HEK293 (cell line): ENCODE results near the gene ABHD10.
A peak's percentile ranks its signal among the peaks of the same experiment; 100 is the strongest.

Experiments used
- CTCF ChIA-PET: fragments of 350-600 bp; formaldehyde crosslinking; extraction: SDS; loops from one replicate; lab custom pipeline; 2021; ENCODE audit warnings: antibody characterized with exemption; lab: Yijun Ruan, JAX
- POLR2A ChIA-PET: fragments of 300-600 bp; formaldehyde crosslinking; extraction: SDS; loops from one replicate; lab custom pipeline; 2020; ENCODE audit warnings: antibody characterized with exemption, inconsistent platforms; lab: Yijun Ruan, JAX
- H3K27ac ChIP-seq: fragments of 200-500 bp; sonication (Bioruptor generic); 2 replicates; pipeline ENCODE4 v1.5.1; 2014; ENCODE audit warnings: low read depth, low read length, control low read depth, inconsistent platforms; ENCODE audit errors: extremely low read depth
- H3K36me3 ChIP-seq, 2 experiments: fragments of 200-500 bp in 1 of 2; sonication (Bioruptor generic) in 1 of 2; 1 replicate in 1 of 2; 2 replicates in 1 of 2; pipeline ENCODE4 v1.5.1; 2014 to 2017; ENCODE audit warnings: inconsistent platforms in 2 of 2, low read length in 2 of 2; ENCODE audit not compliant: control insufficient read depth in 2 of 2, insufficient read depth in 1 of 2
- H3K4me1 ChIP-seq: fragments of 200-500 bp; sonication (Bioruptor generic); 2 replicates; pipeline ENCODE4 v1.5.1; 2014; ENCODE audit warnings: mild to moderate bottlenecking, low read length, inconsistent platforms; ENCODE audit not compliant: control insufficient read depth, insufficient read depth
- H3K4me3 ChIP-seq: 2 replicates; pipeline ENCODE4 v1.5.1; 2011; ENCODE audit warnings: low read depth, mild to moderate bottlenecking, control low read depth, low read length, moderate library complexity
- H3K9me3 ChIP-seq: fragments of 200-500 bp; sonication (Bioruptor generic); 2 replicates; pipeline ENCODE4 v1.5.1; 2014; ENCODE audit warnings: low read depth, low read length, inconsistent platforms; ENCODE audit not compliant: control insufficient read depth, insufficient read depth
- EGR2 ChIP-seq: fragments of 450-650 bp; formaldehyde crosslinking; IDR thresholded peaks from 2 replicates; pipeline ENCODE4 v1.5.1; 2016; ENCODE audit warnings: low read depth, missing biosample characterization, missing genetic modification characterization
- FEZF1 ChIP-seq: fragments of 450-650 bp; formaldehyde crosslinking; IDR thresholded peaks from 2 replicates; pipeline ENCODE4 v1.5.1; 2016; ENCODE audit warnings: missing biosample characterization, missing genetic modification characterization
- SCRT2 ChIP-seq: fragments of 450-650 bp; formaldehyde crosslinking; IDR thresholded peaks from 2 replicates; pipeline ENCODE4 v1.5.1; 2016; ENCODE audit warnings: missing biosample characterization, missing genetic modification characterization
- SP3 ChIP-seq: fragments of 450-650 bp; formaldehyde crosslinking; IDR thresholded peaks from 2 replicates; pipeline ENCODE4 v1.5.1; 2016; ENCODE audit warnings: missing biosample characterization, missing genetic modification characterization
- ZBTB1 ChIP-seq: fragments of 450-650 bp; formaldehyde crosslinking; IDR thresholded peaks from 2 replicates; pipeline ENCODE4 v1.5.1; 2016; ENCODE audit warnings: missing biosample characterization, missing genetic modification characterization
- ZBTB17 ChIP-seq: fragments of 450-650 bp; formaldehyde crosslinking; IDR thresholded peaks from 2 replicates; pipeline ENCODE4 v1.5.1; 2016; ENCODE audit warnings: missing biosample characterization, missing genetic modification characterization
- ZEB2 ChIP-seq: fragments of 450-650 bp; formaldehyde crosslinking; IDR thresholded peaks from 2 replicates; pipeline ENCODE4 v1.5.1; 2016; ENCODE audit warnings: missing biosample characterization, missing genetic modification characterization
- ZNF169 ChIP-seq: fragments of 450-650 bp; formaldehyde crosslinking; IDR thresholded peaks from 2 replicates; pipeline ENCODE4 v1.5.1; 2016; ENCODE audit warnings: missing biosample characterization, missing genetic modification characterization
- ZNF366 ChIP-seq: fragments of 450-650 bp; formaldehyde crosslinking; conservative IDR thresholded peaks from 2 replicates; pipeline ENCODE4 v1.5.1; 2016; ENCODE audit warnings: missing biosample characterization, missing genetic modification characterization
- ZNF37A ChIP-seq: fragments of 450-650 bp; IDR thresholded peaks from 2 replicates; pipeline ENCODE4 v1.5.1; 2018; ENCODE audit warnings: missing biosample characterization, missing genetic modification characterization
- ZNF529 ChIP-seq: fragments of 450-650 bp; formaldehyde crosslinking; IDR thresholded peaks from 2 replicates; pipeline ENCODE4 v1.5.1; 2017; ENCODE audit warnings: missing genetic modification characterization, missing biosample characterization; ENCODE audit not compliant: insufficient replicate concordance
- ZNF530 ChIP-seq: fragments of 450-650 bp; formaldehyde crosslinking; IDR thresholded peaks from 2 replicates; pipeline ENCODE4 v1.5.1; 2016; ENCODE audit warnings: low read depth, missing biosample characterization, missing genetic modification characterization
- ZNF621 ChIP-seq: fragments of 450-650 bp; formaldehyde crosslinking; IDR thresholded peaks from 2 replicates; pipeline ENCODE4 v1.5.1; 2017; ENCODE audit warnings: missing biosample characterization, missing genetic modification characterization
- ZNF629 ChIP-seq: fragments of 450-650 bp; formaldehyde crosslinking; IDR thresholded peaks from 2 replicates; pipeline ENCODE4 v1.5.1; 2017; ENCODE audit warnings: missing biosample characterization, missing genetic modification characterization
- ZNF658 ChIP-seq: fragments of 450-650 bp; formaldehyde crosslinking; IDR thresholded peaks from 2 replicates; pipeline ENCODE4; 2016; ENCODE audit warnings: missing biosample characterization, missing genetic modification characterization
- ZNF670 ChIP-seq: fragments of 450-650 bp; formaldehyde crosslinking; IDR thresholded peaks from 2 replicates; pipeline ENCODE4 v1.5.1; 2016; ENCODE audit warnings: missing biosample characterization, missing genetic modification characterization, low read depth
- ZNF704 ChIP-seq: fragments of 450-650 bp; formaldehyde crosslinking; IDR thresholded peaks from 2 replicates; pipeline ENCODE4 v1.5.1; 2016; ENCODE audit warnings: missing biosample characterization, missing genetic modification characterization
- ZNF776 ChIP-seq: fragments of 450-650 bp; formaldehyde crosslinking; IDR thresholded peaks from 2 replicates; pipeline ENCODE4 v1.5.0; 2017; ENCODE audit warnings: missing biosample characterization, missing genetic modification characterization, borderline replicate concordance
- ZNF837 ChIP-seq: fragments of 450-650 bp; formaldehyde crosslinking; IDR thresholded peaks from 2 replicates; pipeline ENCODE4 v1.5.1; 2016; ENCODE audit warnings: missing biosample characterization, missing genetic modification characterization
- TF ChIP-seq, protein P1 (sequence below): fragments of 450-650 bp; formaldehyde crosslinking; IDR thresholded peaks from 2 replicates; pipeline ENCODE4 v1.5.1; 2016; ENCODE audit warnings: missing biosample characterization, missing genetic modification characterization
- TF ChIP-seq, protein P2 (sequence below): fragments of 450-650 bp; formaldehyde crosslinking; IDR thresholded peaks from 2 replicates; pipeline ENCODE4 v1.5.1; 2016; ENCODE audit warnings: missing biosample characterization, missing genetic modification characterization
- TF ChIP-seq, protein P3 (sequence below): fragments of 450-650 bp; formaldehyde crosslinking; IDR thresholded peaks from 2 replicates; pipeline ENCODE4; 2016; ENCODE audit warnings: missing biosample characterization, missing genetic modification characterization

The ABHD10 gene

GRCh38 chr3:111961461-111962164 is 17.2 kb upstream of the ABHD10 start:
- no peaks in the 10 kb centered on the region for H3K36me3 ChIP-seq
- ChIA-PET CTCF (interaction anchor here (0.6 to 1.2 kb wide), 2 partner anchors 98 to 292 kb away, joined by 3 read pairs; no protein-coding TSS in a partner anchor), POLR2A (no interaction called here)
- TF ChIP-seq ZNF530 (no peak), SCRT2 (tag by site-specific recombination) (peak; percentile 41; the same call in 1 of the 2 replicates), ZNF37A (tag by site-specific recombination) (no peak)
- H3K9me3 ChIP-seq, result no peaks in the 10 kb centered on the region
- peaks cover 4% of the 10 kb centered on the region for H3K4me1 ChIP-seq
- no peak overlapping the region for H3K27ac ChIP-seq
- no peak overlapping the region for H3K4me3 ChIP-seq

- Histone ChIP-seq H3K27ac (no peak overlapping the region), H3K9me3 (no peaks in the 10 kb centered on the region), H3K36me3 (no peaks in the 10 kb centered on the region), H3K4me1 (no peaks in the 10 kb centered on the region), H3K4me3 (no peak overlapping the region)
- TF ChIP-seq SP3 (0 out of 2 replicates have a peak, but pooled peaks have one; percentile 25), FEZF1 (tag by site-specific recombination) (no peak), ZNF658 (tag by site-specific recombination) (no peak), ZEB2 (tag by site-specific recombination) (0 out of 2 replicates have a peak, but pooled peaks have one; percentile 48), ZNF366 (0 out of 2 replicates have a peak, but pooled peaks have one; percentile 36), ZNF629 (0 out of 2 replicates have a peak, but pooled peaks have one; percentile 22), EGR2 (tag by site-specific recombination) (no peak)
- TF ChIP-seq, protein P1, sequence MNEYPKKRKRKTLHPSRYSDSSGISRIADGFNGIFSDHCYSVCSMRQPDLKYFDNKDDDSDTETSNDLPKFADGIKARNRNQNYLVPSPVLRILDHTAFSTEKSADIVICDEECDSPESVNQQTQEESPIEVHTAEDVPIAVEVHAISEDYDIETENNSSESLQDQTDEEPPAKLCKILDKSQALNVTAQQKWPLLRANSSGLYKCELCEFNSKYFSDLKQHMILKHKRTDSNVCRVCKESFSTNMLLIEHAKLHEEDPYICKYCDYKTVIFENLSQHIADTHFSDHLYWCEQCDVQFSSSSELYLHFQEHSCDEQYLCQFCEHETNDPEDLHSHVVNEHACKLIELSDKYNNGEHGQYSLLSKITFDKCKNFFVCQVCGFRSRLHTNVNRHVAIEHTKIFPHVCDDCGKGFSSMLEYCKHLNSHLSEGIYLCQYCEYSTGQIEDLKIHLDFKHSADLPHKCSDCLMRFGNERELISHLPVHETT (tag by site-specific recombination), result no peak
- POLR2A ChIA-PET, result no interaction called here
- CTCF ChIA-PET, result interaction anchor here (1.9 kb wide), 1 partner anchor 248 kb away, joined by 11 read pairs; no protein-coding TSS in a partner anchor
Measured at GRCh38 chr3:111963424-111963823, 15.4 kb upstream of the ABHD10 start.

GRCh38 chr3:111965484-111965883 is 13.3 kb upstream of the ABHD10 start:
- Histone ChIP-seq H3K36me3 (no peaks in the 10 kb centered on the region), H3K4me3 (no peak overlapping the region), H3K4me1 (no peaks in the 10 kb centered on the region), H3K27ac (no peak overlapping the region), H3K9me3 (no peaks in the 10 kb centered on the region)
- ChIA-PET CTCF (interaction anchor here (0.6 to 4.2 kb wide), 6 partner anchors 48 to 363 kb away, joined by 3 to 40 read pairs (median 4); no protein-coding TSS in a partner anchor), POLR2A (no interaction called here)
- TF ChIP-seq ZNF776 (tag by site-specific recombination) (no peak), ZNF621 (no peak), ZBTB17 (tag by site-specific recombination) (no peak), ZNF670 (tag by site-specific recombination) (no peak), ZNF529 (no peak), ZNF530 (no peak), ZNF169 (tag by site-specific recombination) (no peak), ZNF704 (tag by site-specific recombination) (no peak), ZBTB1 (tag by site-specific recombination) (no peak), ZNF837 (no peak)
- TF ChIP-seq, protein P2, sequence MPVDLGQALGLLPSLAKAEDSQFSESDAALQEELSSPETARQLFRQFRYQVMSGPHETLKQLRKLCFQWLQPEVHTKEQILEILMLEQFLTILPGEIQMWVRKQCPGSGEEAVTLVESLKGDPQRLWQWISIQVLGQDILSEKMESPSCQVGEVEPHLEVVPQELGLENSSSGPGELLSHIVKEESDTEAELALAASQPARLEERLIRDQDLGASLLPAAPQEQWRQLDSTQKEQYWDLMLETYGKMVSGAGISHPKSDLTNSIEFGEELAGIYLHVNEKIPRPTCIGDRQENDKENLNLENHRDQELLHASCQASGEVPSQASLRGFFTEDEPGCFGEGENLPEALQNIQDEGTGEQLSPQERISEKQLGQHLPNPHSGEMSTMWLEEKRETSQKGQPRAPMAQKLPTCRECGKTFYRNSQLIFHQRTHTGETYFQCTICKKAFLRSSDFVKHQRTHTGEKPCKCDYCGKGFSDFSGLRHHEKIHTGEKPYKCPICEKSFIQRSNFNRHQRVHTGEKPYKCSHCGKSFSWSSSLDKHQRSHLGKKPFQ, result no peak
- TF ChIP-seq, protein P3, sequence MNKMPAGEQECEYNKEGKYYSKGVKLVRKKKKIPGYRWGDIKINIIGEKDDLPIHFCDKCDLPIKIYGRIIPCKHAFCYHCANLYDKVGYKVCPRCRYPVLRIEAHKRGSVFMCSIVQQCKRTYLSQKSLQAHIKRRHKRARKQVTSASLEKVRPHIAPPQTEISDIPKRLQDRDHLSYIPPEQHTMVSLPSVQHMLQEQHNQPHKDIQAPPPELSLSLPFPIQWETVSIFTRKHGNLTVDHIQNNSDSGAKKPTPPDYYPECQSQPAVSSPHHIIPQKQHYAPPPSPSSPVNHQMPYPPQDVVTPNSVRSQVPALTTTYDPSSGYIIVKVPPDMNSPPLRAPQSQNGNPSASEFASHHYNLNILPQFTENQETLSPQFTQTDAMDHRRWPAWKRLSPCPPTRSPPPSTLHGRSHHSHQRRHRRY (tag by site-specific recombination), result no peak
